Upper lobe of left lung (tissue), 6 donors: ENCODE data around the gene TNN. TPM values are rescaled to one million over a fixed set of nuclear protein-coding genes. Genes with fewer than 3 reads are reported as not detected.

Experiments
- ATAC-seq, 2 donors: fragments of 200-7000 bp; cut with Tn5 transposase; one replicate each; pipeline ENCODE4 v1.9.1; 2022; ENCODE audit warnings: mild to moderate bottlenecking in 2 of 2, moderate library complexity in 2 of 2; ENCODE audit not compliant: low FRiP score in 2 of 2
- DNase-seq, 2 donors: peaks; one replicate each; pipeline ENCODE4 v3.0.0-alpha.2; 2019 to 2020
- H3K27ac ChIP-seq, 4 donors: fragments of 200-600 bp; sonication (generic); one replicate each; pipeline ENCODE4 v1.5.1; 2016 to 2019
- H3K27me3 ChIP-seq, 4 donors: fragments of 200-600 bp; sonication (generic); one replicate each; pipeline ENCODE4 v1.5.1; 2017 to 2019
- H3K36me3 ChIP-seq, 4 donors: fragments of 200-600 bp; sonication (generic); one replicate each; pipeline ENCODE4 v1.5.1; 2016 to 2019
- H3K4me1 ChIP-seq, 4 donors: fragments of 200-600 bp; sonication (generic); one replicate each; pipeline ENCODE4 v1.5.1; 2018 to 2019
- H3K4me3 ChIP-seq, 4 donors: fragments of 200-600 bp; sonication (generic); one replicate each; pipeline ENCODE4 v1.5.1; 2017 to 2019; ENCODE audit warnings: mild to moderate bottlenecking in 2 of 4, moderate library complexity in 1 of 4
- H3K9me3 ChIP-seq, 4 donors: fragments of 200-600 bp; sonication (generic); one replicate each; pipeline ENCODE4 v1.5.1; 2018 to 2019
- EP300 ChIP-seq, 4 donors: sonication (generic); formaldehyde crosslinking; IDR thresholded peaks; one replicate each; pipeline ENCODE4 v1.5.1; 2017; ENCODE audit warnings: antibody characterized with exemption in 4 of 4, control low read depth in 2 of 4
- POLR2A ChIP-seq, 4 donors: fragments of 450-650 bp; IDR thresholded peaks; one replicate each; pipeline ENCODE4 v1.5.1; 2016 to 2017; ENCODE audit warnings: antibody characterized with exemption in 4 of 4, mild to moderate bottlenecking in 2 of 4
- POLR2AphosphoS5 ChIP-seq, 2 donors: sonication (generic); formaldehyde crosslinking; IDR thresholded peaks; one replicate each; pipeline ENCODE4 v1.5.1; 2017; ENCODE audit warnings: antibody characterized with exemption in 2 of 2
- WGBS, 2 donors: methylation state at CpG; one replicate each; pipeline ENCODE4 v1.1.5; 2017 to 2018; 5-methylcytosine and 5-hydroxymethylcytosine counted together
- total RNA-seq, 6 donors: library from RNA; depleted of rRNA in 4 of 6; stranded (reverse); fragments of >200 nt in 4 of 6; gene quantifications; one replicate each; pipeline versions ENCODE4 v1.1.0 to v1.2.1, GENCODE V29; 2016 to 2021
- TF ChIP-seq, protein P1 (sequence below), 6 experiments: fragments of 450-650 bp in 4 of 6; fragments of 200-600 bp in 2 of 6; sonication (generic) in 2 of 6; IDR thresholded peaks; one replicate each; pipeline ENCODE4 v1.5.1; 2016 to 2019; ENCODE audit warnings: antibody characterized with exemption in 6 of 6
- donor health status: DM: no; HTN: no; CAD: no; lungs with moderate emphysema.
- donor health status: DM: no; HTN: yes; CAD: no; lungs with severe emphysema.

The TNN gene
- total RNA-seq, 6 donors from 2014 or later: 0.14 to 1.0 (median 0.16) TPM; not detected in 2

- 91 to 95% methylated on average over 1 of the region's 1 CpG for WGBS, 2 donors
- DNase-seq: no peak
Measured at GRCh38 chr1:175116210-175116798, 48.7 kb downstream of the TNN start.

GRCh38 chr1:175116903-175117302 lies 49.3 kb downstream of the TNN start:
- WGBS, 2 donors: 72 to 76% methylated on average over 9 to 11 of the region's 11 CpGs
- TF ChIP-seq, protein P1, sequence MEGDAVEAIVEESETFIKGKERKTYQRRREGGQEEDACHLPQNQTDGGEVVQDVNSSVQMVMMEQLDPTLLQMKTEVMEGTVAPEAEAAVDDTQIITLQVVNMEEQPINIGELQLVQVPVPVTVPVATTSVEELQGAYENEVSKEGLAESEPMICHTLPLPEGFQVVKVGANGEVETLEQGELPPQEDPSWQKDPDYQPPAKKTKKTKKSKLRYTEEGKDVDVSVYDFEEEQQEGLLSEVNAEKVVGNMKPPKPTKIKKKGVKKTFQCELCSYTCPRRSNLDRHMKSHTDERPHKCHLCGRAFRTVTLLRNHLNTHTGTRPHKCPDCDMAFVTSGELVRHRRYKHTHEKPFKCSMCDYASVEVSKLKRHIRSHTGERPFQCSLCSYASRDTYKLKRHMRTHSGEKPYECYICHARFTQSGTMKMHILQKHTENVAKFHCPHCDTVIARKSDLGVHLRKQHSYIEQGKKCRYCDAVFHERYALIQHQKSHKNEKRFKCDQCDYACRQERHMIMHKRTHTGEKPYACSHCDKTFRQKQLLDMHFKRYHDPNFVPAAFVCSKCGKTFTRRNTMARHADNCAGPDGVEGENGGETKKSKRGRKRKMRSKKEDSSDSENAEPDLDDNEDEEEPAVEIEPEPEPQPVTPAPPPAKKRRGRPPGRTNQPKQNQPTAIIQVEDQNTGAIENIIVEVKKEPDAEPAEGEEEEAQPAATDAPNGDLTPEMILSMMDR (IDR thresholded peaks at IDR 0.05): no peak
- TF ChIP-seq POLR2A (IDR thresholded peaks at IDR 0.05) (no peak), POLR2AphosphoS5 (IDR thresholded peaks at IDR 0.05) (no peak), EP300 (IDR thresholded peaks at IDR 0.05) (no peak)

More at GRCh38 chr1:175116210-175116798, 48.7 kb downstream of the TNN start:
- H3K27ac ChIP-seq: no peak overlapping the region
- H3K4me1 ChIP-seq: no peaks in the 10 kb centered on the region
- H3K4me3 ChIP-seq: no peak overlapping the region
- no peak for TF ChIP-seq POLR2AphosphoS5 (IDR thresholded peaks at IDR 0.05)
- TF ChIP-seq EP300 (IDR thresholded peaks at IDR 0.05): no peak
- TF ChIP-seq POLR2A (IDR thresholded peaks at IDR 0.05): no peak
- TF ChIP-seq, protein P1 (IDR thresholded peaks at IDR 0.05): no peak
- H3K9me3 ChIP-seq: peaks cover 0 to 9% (median 8%) of the 10 kb centered on the region in 4 donors
- H3K27me3 ChIP-seq: no peaks in the 10 kb centered on the region
- ATAC-seq: no peak
- H3K36me3 ChIP-seq: no peaks in the 10 kb centered on the region

GRCh38 chr1:175118375-175119367 lies 51.0 kb downstream of the TNN start:
- no peaks in the 10 kb centered on the region for H3K36me3 ChIP-seq
- no peak overlapping the region for H3K4me3 ChIP-seq
- H3K4me1 ChIP-seq: no peaks in the 10 kb centered on the region
- no peak overlapping the region for H3K27ac ChIP-seq
- DNase-seq (no peak), ATAC-seq (no peak)
- WGBS, 2 donors: 92 to 94% methylated on average over 13 of the region's 13 CpGs
- peaks cover 0 to 2% (median 0%) of the 10 kb centered on the region in 4 donors for H3K9me3 ChIP-seq
- TF ChIP-seq POLR2AphosphoS5 (IDR thresholded peaks at IDR 0.05) (no peak), POLR2A (IDR thresholded peaks at IDR 0.05) (no peak), EP300 (IDR thresholded peaks at IDR 0.05) (no peak)
- TF ChIP-seq, protein P1 (IDR thresholded peaks at IDR 0.05): no peak
- H3K27me3 ChIP-seq: no peaks in the 10 kb centered on the region

More at GRCh38 chr1:175116903-175117302, 49.3 kb downstream of the TNN start:
- ATAC-seq (peak in 1 of 2 donors; percentile 39), DNase-seq (peak in 1 of 2 donors; percentile 28)
- Histone ChIP-seq H3K4me3 (no peak overlapping the region), H3K9me3 (peaks cover 0 to 9% (median 8%) of the 10 kb centered on the region in 4 donors), H3K27ac (no peak overlapping the region), H3K4me1 (no peaks in the 10 kb centered on the region), H3K36me3 (no peaks in the 10 kb centered on the region), H3K27me3 (no peaks in the 10 kb centered on the region)

DNA sequence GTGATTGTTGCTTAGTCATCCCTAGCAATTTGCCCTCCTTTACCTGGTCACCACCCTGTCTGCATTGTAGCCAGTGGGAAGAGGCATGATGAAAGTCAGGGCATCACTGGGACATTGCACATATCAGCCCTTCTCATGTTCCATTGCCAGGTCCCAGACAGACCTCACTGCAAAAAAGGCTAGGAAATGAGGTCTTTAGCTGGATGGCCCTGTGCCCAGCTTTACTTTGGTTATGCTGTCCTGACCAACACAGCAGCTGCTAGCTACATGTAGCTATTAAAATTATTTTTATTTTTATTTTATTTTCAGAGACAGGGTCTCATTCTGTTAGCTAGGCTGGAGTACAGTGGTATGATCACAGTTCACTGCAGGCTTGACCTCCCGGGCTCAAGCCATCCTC lies 52.9 kb downstream of the TNN start:
- H3K9me3 ChIP-seq: no peaks in the 10 kb centered on the region
- H3K4me3 ChIP-seq: no peak overlapping the region
- H3K4me1 ChIP-seq: peaks cover 0 to 12% (median 7%) of the 10 kb centered on the region in 4 donors
- 88 to 93% methylated on average over 1 of the region's 1 CpG for WGBS, 2 donors
- H3K27me3 ChIP-seq: no peaks in the 10 kb centered on the region
- ATAC-seq (no peak), DNase-seq (no peak)
- TF ChIP-seq EP300 (IDR thresholded peaks at IDR 0.05): no peak
- no peak for TF ChIP-seq POLR2A (IDR thresholded peaks at IDR 0.05)
- TF ChIP-seq POLR2AphosphoS5 (IDR thresholded peaks at IDR 0.05): no peak
- TF ChIP-seq, protein P1 (IDR thresholded peaks at IDR 0.05): no peak
- H3K27ac ChIP-seq: no peak overlapping the region
- H3K36me3 ChIP-seq: no peaks in the 10 kb centered on the region
